ENCODE results near the gene CFAP97. TPM values are rescaled to one million over a fixed set of nuclear protein-coding genes. Genes with fewer than 3 reads are reported as not detected.
A peak's percentile ranks its signal among the peaks of the same experiment; 100 is the strongest.

CFAP97 gene
- total RNA-seq, 1 donor from 2014 or later, result 53.1 TPM

DNA sequence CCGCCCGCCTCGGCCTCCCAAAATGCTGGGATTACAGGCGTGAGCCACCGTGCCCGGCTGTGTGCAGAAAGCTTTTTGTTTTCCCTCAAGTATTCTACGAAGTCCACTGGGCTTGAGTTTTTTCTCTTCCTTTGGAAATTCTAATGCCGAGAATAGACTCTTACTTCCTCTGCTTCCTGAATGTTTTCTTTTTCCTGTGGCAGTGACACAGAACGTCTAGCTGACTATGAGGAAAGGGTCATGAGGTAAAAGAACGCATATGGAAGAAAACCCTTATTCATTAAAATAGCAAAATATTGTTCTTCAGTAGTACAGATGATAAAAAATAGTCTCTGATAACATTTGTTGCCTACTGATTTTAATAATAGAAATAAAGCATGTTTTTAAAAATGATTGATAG is 65.6 kb downstream of the CFAP97 start:
- Mint-ChIP-seq H3K4me1 (ENCODE audit: low read depth) (peaks cover 5% of the 10 kb centered on the region), H3K27me3 (ENCODE audit: low read depth) (no peaks in the 10 kb centered on the region), H3K9me3 (ENCODE audit: low read depth) (no peaks in the 10 kb centered on the region), H3K4me3 (ENCODE audit: unreplicated experiment) (no peak overlapping the region), H3K36me3 (ENCODE audit: low read depth) (no peaks in the 10 kb centered on the region), H3K27ac (ENCODE audit: unreplicated experiment) (no peak overlapping the region)
- TF ChIP-seq, protein P1, sequence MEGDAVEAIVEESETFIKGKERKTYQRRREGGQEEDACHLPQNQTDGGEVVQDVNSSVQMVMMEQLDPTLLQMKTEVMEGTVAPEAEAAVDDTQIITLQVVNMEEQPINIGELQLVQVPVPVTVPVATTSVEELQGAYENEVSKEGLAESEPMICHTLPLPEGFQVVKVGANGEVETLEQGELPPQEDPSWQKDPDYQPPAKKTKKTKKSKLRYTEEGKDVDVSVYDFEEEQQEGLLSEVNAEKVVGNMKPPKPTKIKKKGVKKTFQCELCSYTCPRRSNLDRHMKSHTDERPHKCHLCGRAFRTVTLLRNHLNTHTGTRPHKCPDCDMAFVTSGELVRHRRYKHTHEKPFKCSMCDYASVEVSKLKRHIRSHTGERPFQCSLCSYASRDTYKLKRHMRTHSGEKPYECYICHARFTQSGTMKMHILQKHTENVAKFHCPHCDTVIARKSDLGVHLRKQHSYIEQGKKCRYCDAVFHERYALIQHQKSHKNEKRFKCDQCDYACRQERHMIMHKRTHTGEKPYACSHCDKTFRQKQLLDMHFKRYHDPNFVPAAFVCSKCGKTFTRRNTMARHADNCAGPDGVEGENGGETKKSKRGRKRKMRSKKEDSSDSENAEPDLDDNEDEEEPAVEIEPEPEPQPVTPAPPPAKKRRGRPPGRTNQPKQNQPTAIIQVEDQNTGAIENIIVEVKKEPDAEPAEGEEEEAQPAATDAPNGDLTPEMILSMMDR (IDR thresholded peaks at IDR 0.05), result no peak
- no peak for DNase-seq (ENCODE audit: low spot score)

DNA sequence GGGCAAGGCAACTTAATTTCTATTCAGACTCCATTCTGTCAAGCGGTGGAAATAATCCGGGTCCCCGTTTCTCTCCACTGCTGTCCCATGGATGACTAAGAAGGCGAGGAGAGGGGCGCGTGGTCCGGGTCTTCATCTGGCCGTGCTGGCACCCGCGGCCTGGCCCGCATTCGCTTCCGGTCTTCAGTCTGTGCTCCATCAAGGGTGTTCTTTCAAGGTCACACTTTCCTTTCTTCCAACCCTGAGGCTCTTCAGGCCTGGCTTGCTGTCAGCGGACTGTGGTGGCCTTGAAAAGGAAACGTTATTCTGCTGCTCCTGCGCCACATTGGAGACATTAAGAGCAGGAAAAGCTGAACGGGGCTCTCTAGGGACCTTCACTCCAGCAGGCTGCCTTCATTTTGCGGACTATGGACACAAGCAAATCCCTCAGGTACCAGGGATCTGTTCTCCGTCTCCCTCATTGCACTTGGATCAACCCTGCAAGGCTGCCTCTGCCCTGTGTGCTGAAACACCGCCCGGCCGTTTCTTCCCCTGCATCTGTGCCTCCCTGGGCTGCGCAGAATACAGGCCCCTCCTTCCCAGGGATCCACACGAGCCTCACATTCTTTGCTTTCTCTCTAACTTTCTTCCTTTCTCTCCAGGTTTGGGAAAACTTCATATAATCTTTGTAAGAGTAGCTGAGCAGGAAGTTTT is 66.4 kb downstream of the CFAP97 start:
- no peak for DNase-seq (ENCODE audit: low spot score)
- Mint-ChIP-seq H3K27me3 (ENCODE audit: low read depth) (no peaks in the 10 kb centered on the region), H3K9me3 (ENCODE audit: low read depth) (no peaks in the 10 kb centered on the region), H3K36me3 (ENCODE audit: low read depth) (no peaks in the 10 kb centered on the region), H3K4me1 (ENCODE audit: low read depth) (peaks cover 2% of the 10 kb centered on the region), H3K4me3 (ENCODE audit: unreplicated experiment) (no peak overlapping the region), H3K27ac (ENCODE audit: unreplicated experiment) (no peak overlapping the region)
- TF ChIP-seq, protein P1 (IDR thresholded peaks at IDR 0.05), result no peak

DNA sequence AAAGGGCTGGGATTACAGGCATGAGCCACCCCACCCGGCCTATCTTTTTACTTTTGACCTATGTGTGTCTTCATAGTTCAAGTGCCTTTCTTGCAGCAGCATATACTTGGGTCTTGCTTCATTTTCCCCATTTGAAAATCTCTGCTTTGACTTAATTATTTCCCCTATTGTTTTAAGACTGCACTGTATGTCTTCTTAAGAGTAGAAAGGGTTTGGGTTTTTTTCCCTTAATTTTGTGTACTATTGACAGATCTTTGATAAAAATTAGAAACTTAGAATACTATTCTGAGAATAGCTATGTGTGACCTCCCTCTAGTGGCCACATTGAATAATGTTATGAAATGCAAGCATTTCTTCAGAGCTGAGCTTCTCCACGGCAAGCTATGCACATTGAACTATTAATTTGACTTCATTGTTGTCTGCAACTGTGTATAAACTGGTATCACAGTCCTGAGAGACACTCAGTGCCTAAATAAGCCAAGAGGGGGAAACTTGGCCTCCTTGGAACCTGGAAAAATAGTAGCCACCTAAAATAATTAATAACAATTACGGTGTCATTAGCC is 69.4 kb downstream of the CFAP97 start:
- DNase-seq (ENCODE audit: low spot score), result no peak
- H3K4me3 Mint-ChIP-seq (ENCODE audit: unreplicated experiment), result no peak overlapping the region

DNA sequence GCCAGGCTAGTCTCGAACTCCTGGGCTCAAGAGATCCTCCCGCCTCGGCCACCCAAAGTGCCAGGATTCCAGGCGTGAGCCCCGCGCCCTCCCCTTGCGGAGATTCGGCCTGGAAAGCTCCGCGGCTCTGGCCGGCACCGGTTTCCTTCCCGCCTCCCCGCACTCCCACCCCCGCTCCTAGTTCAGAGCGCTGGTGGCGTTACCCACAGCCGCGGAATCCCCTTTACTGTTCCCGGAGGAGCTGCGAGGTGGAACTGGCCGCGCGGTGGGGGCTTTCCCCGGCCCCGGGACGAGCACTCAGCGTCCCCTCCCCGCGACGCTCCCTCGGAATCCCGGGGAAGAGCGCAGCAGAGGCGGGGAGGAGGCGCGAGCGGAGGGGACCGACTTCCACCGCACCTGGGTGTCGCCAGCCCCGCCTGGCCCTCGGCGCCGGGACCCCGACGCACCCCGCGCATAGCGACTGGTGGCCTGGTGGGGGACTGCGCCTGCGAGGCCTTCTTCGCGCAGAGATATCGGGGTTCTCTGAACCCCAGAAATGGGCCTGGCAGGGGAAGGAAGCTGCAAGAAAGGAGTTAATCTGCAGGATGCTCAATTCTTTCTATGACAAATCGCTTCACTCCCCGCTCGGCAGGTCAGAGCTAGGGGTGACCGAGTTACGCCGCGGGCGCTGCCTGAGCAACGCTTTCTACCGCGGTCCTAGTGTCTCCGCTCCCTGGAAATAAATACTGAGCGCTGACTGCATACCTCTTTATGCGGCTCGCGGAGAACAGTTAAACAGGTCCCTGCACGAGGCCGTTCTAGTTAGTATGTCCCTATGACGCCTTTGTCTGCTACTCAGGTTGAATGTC is 75.3 kb downstream of the CFAP97 start:
- Mint-ChIP-seq H3K4me3 (ENCODE audit: unreplicated experiment) (peak overlapping the region; percentile 78), H3K27ac (ENCODE audit: unreplicated experiment) (peak overlapping the region; percentile 27)

More for the DNA sequence above, 69.4 kb downstream of the CFAP97 start:
- H3K27me3 Mint-ChIP-seq (ENCODE audit: low read depth), result no peaks in the 10 kb centered on the region
- H3K27ac Mint-ChIP-seq (ENCODE audit: unreplicated experiment), result no peak overlapping the region
- no peaks in the 10 kb centered on the region for H3K9me3 Mint-ChIP-seq (ENCODE audit: low read depth)
- no peaks in the 10 kb centered on the region for H3K4me1 Mint-ChIP-seq (ENCODE audit: low read depth)
- H3K36me3 Mint-ChIP-seq (ENCODE audit: low read depth), result no peaks in the 10 kb centered on the region
- TF ChIP-seq, protein P1 (IDR thresholded peaks at IDR 0.05), result peak; percentile 94

More for the DNA sequence above, 75.3 kb downstream of the CFAP97 start:
- Mint-ChIP-seq H3K9me3 (ENCODE audit: low read depth) (no peaks in the 10 kb centered on the region), H3K4me1 (ENCODE audit: low read depth) (peaks cover 11% of the 10 kb centered on the region), H3K36me3 (ENCODE audit: low read depth) (no peaks in the 10 kb centered on the region), H3K27me3 (ENCODE audit: low read depth) (peaks cover 4% of the 10 kb centered on the region)
- no peak for DNase-seq (ENCODE audit: low spot score)
- TF ChIP-seq, protein P1 (IDR thresholded peaks at IDR 0.05), result peak; percentile 48
